ENCODE results near the gene EVI5.

EVI5 gene

GRCh38 chr1:92476071-92476631, 308.8 kb downstream of the EVI5 start:
- H3K4me3 ChIP-seq (ENCODE audit: low read depth, low read length) = no peak overlapping the region
- no peak for TF ChIP-seq CTCF (IDR thresholded peaks at IDR 0.05; ENCODE audit: borderline replicate concordance, insufficient read depth, low read depth, low read length)

- no peak overlapping the region for H3K4me3 ChIP-seq (ENCODE audit: low read depth, low read length)
- no peak for TF ChIP-seq CTCF (IDR thresholded peaks at IDR 0.05; ENCODE audit: borderline replicate concordance, insufficient read depth, low read depth, low read length)
These were observed 309.9 kb downstream of the EVI5 start for GRCh38 chr1:92475029-92475428.

- H3K4me3 ChIP-seq (ENCODE audit: low read depth, low read length) = no peak overlapping the region
- no peak for TF ChIP-seq CTCF (IDR thresholded peaks at IDR 0.05; ENCODE audit: borderline replicate concordance, insufficient read depth, low read depth, low read length)
These were observed 311.0 kb downstream of the EVI5 start for GRCh38 chr1:92473781-92474495.

- H3K4me3 ChIP-seq (ENCODE audit: low read depth, low read length) = no peak overlapping the region
- TF ChIP-seq CTCF (IDR thresholded peaks at IDR 0.05; ENCODE audit: borderline replicate concordance, insufficient read depth, low read depth, low read length) = no peak
These were observed 314.7 kb downstream of the EVI5 start for GRCh38 chr1:92470216-92470615.

- no peak overlapping the region for H3K4me3 ChIP-seq (ENCODE audit: low read depth, low read length)
- no peak for TF ChIP-seq CTCF (IDR thresholded peaks at IDR 0.05; ENCODE audit: borderline replicate concordance, insufficient read depth, low read depth, low read length)
These were observed 318.1 kb downstream of the EVI5 start for GRCh38 chr1:92466683-92467352.

GRCh38 chr1:92465256-92465647, 319.7 kb downstream of the EVI5 start:
- TF ChIP-seq CTCF (IDR thresholded peaks at IDR 0.05; ENCODE audit: borderline replicate concordance, insufficient read depth, low read depth, low read length) = no peak

More at GRCh38 chr1:92465256-92465647, 319.7 kb downstream of the EVI5 start:
- no peak overlapping the region for H3K4me3 ChIP-seq (ENCODE audit: low read depth, low read length)
